Muscle layer of colon (tissue), 2 donors: ENCODE data around the gene TRMT2B.
"Not testable (repeated sequence)": the region's sequence is repeated elsewhere in the genome, so short reads cannot be mapped to it uniquely, and the experiment has no call there.

Source experiments
- H3K27ac ChIP-seq: one replicate; pipeline ENCODE4 v1.7.0; 2013; ENCODE audit warnings: low read depth, mild to moderate bottlenecking, low read length, moderate library complexity
- H3K27me3 ChIP-seq, 2 donors: one replicate each; pipeline ENCODE4 v1.7.0; 2013; ENCODE audit warnings: low read length in 2 of 2, mild to moderate bottlenecking in 2 of 2; ENCODE audit not compliant: insufficient read depth in 2 of 2, control insufficient read depth in 1 of 2
- H3K36me3 ChIP-seq: one replicate; pipeline ENCODE4 v1.7.0; 2013; ENCODE audit warnings: mild to moderate bottlenecking, low read length; ENCODE audit not compliant: insufficient read depth
- H3K4me1 ChIP-seq: one replicate; pipeline ENCODE4 v1.7.0; 2013; ENCODE audit warnings: mild to moderate bottlenecking, low read length; ENCODE audit not compliant: insufficient read depth
- H3K4me3 ChIP-seq, 2 donors: one replicate each; pipeline ENCODE4 v1.7.0; 2013; ENCODE audit warnings: low read length in 2 of 2, low read depth in 1 of 2, mild to moderate bottlenecking in 1 of 2, moderate library complexity in 1 of 2
- H3K9ac ChIP-seq: one replicate; pipeline ENCODE4 v1.7.0; 2013; ENCODE audit warnings: low read length
- H3K9me3 ChIP-seq: one replicate; pipeline ENCODE4 v1.7.0; 2013; ENCODE audit warnings: mild to moderate bottlenecking, low read length
- donor health status: abdominal sarcoma.
- donor health status: Adenocarcinoma of cecum.

TRMT2B gene

GRCh38 chrX:100995469-100995868 lies 56.4 kb downstream of the TRMT2B start:
- no peaks in the 10 kb centered on the region for H3K36me3 ChIP-seq
- no peaks in the 10 kb centered on the region for H3K27me3 ChIP-seq
- H3K27ac ChIP-seq: no peak overlapping the region
- H3K4me1 ChIP-seq: no peaks in the 10 kb centered on the region
- no peak overlapping the region for H3K9ac ChIP-seq
- no peak overlapping the region for H3K4me3 ChIP-seq
- H3K9me3 ChIP-seq: no peaks in the 10 kb centered on the region

- Histone ChIP-seq H3K9me3 (no peaks in the 10 kb centered on the region), H3K36me3 (no peaks in the 10 kb centered on the region), H3K4me1 (no peaks in the 10 kb centered on the region), H3K27me3 (no peaks in the 10 kb centered on the region), H3K9ac (no peak overlapping the region), H3K27ac (no peak overlapping the region), H3K4me3 (no peak overlapping the region)
Measured at GRCh38 chrX:100994352-100995281, 57.3 kb downstream of the TRMT2B start.

GRCh38 chrX:100990139-100990538 lies 61.8 kb downstream of the TRMT2B start:
- no peaks in the 10 kb centered on the region for H3K36me3 ChIP-seq
- H3K27ac ChIP-seq: no peak overlapping the region
- H3K9me3 ChIP-seq: no peaks in the 10 kb centered on the region
- H3K27me3 ChIP-seq: no peaks in the 10 kb centered on the region
- H3K4me1 ChIP-seq: no peaks in the 10 kb centered on the region
- H3K4me3 ChIP-seq: no peak overlapping the region
- no peak overlapping the region for H3K9ac ChIP-seq

- Histone ChIP-seq H3K27me3 (no peaks in the 10 kb centered on the region), H3K4me3 (no peak overlapping the region), H3K36me3 (no peaks in the 10 kb centered on the region), H3K9me3 (no peaks in the 10 kb centered on the region), H3K4me1 (no peaks in the 10 kb centered on the region), H3K9ac (no peak overlapping the region), H3K27ac (no peak overlapping the region)
Measured at GRCh38 chrX:100984818-100985217, 67.1 kb downstream of the TRMT2B start.

- not testable (repeated sequence) for H3K27me3 ChIP-seq, H3K27ac ChIP-seq, H3K36me3 ChIP-seq, H3K4me1 ChIP-seq, H3K9ac ChIP-seq, H3K9me3 ChIP-seq, H3K4me3 ChIP-seq
Measured at GRCh38 chrX:100981498-100981845, 70.4 kb downstream of the TRMT2B start.

GRCh38 chrX:100980608-100981497 lies 71.1 kb downstream of the TRMT2B start:
- H3K27me3 ChIP-seq: no peaks in the 10 kb centered on the region
- no peak overlapping the region for H3K27ac ChIP-seq
- H3K9me3 ChIP-seq: no peaks in the 10 kb centered on the region
- no peaks in the 10 kb centered on the region for H3K36me3 ChIP-seq
- no peak overlapping the region for H3K4me3 ChIP-seq
- H3K4me1 ChIP-seq: no peaks in the 10 kb centered on the region
- no peak overlapping the region for H3K9ac ChIP-seq

- H3K27ac ChIP-seq: no peak overlapping the region
- no peak overlapping the region for H3K9ac ChIP-seq
- H3K27me3 ChIP-seq: no peaks in the 10 kb centered on the region
- H3K4me1 ChIP-seq: no peaks in the 10 kb centered on the region
- no peaks in the 10 kb centered on the region for H3K36me3 ChIP-seq
- no peak overlapping the region for H3K4me3 ChIP-seq
- H3K9me3 ChIP-seq: no peaks in the 10 kb centered on the region
Measured at GRCh38 chrX:100979881-100980607, 71.9 kb downstream of the TRMT2B start.

GRCh38 chrX:100976211-100976610 lies 75.7 kb downstream of the TRMT2B start:
- no peaks in the 10 kb centered on the region for H3K27me3 ChIP-seq
- H3K9ac ChIP-seq: no peak overlapping the region
- no peaks in the 10 kb centered on the region for H3K36me3 ChIP-seq
- H3K4me3 ChIP-seq: no peak overlapping the region
- no peak overlapping the region for H3K27ac ChIP-seq
- no peaks in the 10 kb centered on the region for H3K4me1 ChIP-seq
- no peaks in the 10 kb centered on the region for H3K9me3 ChIP-seq

- no peaks in the 10 kb centered on the region for H3K27me3 ChIP-seq
- no peak overlapping the region for H3K9ac ChIP-seq
- no peak overlapping the region for H3K27ac ChIP-seq
- no peaks in the 10 kb centered on the region for H3K4me1 ChIP-seq
- no peaks in the 10 kb centered on the region for H3K9me3 ChIP-seq
- no peak overlapping the region for H3K4me3 ChIP-seq
- no peaks in the 10 kb centered on the region for H3K36me3 ChIP-seq
Measured at GRCh38 chrX:100975212-100975611, 76.7 kb downstream of the TRMT2B start.

- no peak overlapping the region for H3K27ac ChIP-seq
Measured at GRCh38 chrX:100973411-100973810, 78.5 kb downstream of the TRMT2B start.

GRCh38 chrX:100969936-100970335 lies 82.0 kb downstream of the TRMT2B start:
- Histone ChIP-seq H3K4me1 (no peaks in the 10 kb centered on the region), H3K4me3 (no peak overlapping the region), H3K9me3 (no peaks in the 10 kb centered on the region), H3K36me3 (no peaks in the 10 kb centered on the region), H3K27me3 (no peaks in the 10 kb centered on the region), H3K27ac (no peak overlapping the region), H3K9ac (no peak overlapping the region)

More at GRCh38 chrX:100973411-100973810, 78.5 kb downstream of the TRMT2B start:
- Histone ChIP-seq H3K4me1 (no peaks in the 10 kb centered on the region), H3K9me3 (no peaks in the 10 kb centered on the region), H3K4me3 (no peak overlapping the region), H3K9ac (no peak overlapping the region), H3K27me3 (no peaks in the 10 kb centered on the region), H3K36me3 (no peaks in the 10 kb centered on the region)
